ENCODE measurements around the gene HGD. TPM values are rescaled to one million over a fixed set of nuclear protein-coding genes. Genes with fewer than 3 reads are reported as not detected.
A peak's percentile ranks its signal among the peaks of the same experiment; 100 is the strongest.

The HGD gene
- total RNA-seq, 2 experiments from 2014 or later, result 0.19 TPM; not detected in 1

GRCh38 chr3:120596116-120596852 lies 85.8 kb downstream of the HGD start, which contains the start of gene NDUFB4:
NDUFB4 (plus strand) TSS chr3:120596336; CDS start chr3:120596360, 24 bp downstream.
- TSS peak; percentile 78 for BruUV-seq (replicated peaks)

DNA sequence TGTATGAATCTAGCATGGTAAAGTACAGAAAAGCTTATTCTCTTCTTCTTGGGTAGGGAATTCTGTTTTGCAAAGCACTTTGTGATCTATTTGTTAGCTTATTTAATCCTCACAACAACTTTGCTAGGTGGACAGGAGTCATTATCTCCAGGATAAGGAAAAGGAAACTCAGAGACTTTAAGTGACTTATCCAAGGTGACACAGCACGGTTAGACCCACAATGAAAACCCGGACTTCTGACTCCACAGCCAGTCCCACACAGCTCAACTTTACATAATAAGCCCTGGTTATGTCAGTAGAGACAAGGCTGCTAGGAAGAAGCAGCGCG lies 86.3 kb downstream of the HGD start:
- H3K4me3 ChIP-seq (ENCODE audit: low read depth, low read length, poor library complexity, severe bottlenecking), result peak overlapping the region; percentile 83
- H3K79me2 ChIP-seq (ENCODE audit: insufficient read depth, low read depth, low read length), result peaks cover 37% of the 10 kb centered on the region
- ChIA-PET CTCF (ENCODE audit: unreplicated experiment) (interaction anchor here (0.6 to 1.1 kb wide), 4 partner anchors 9 to 37 kb away, joined by 3 to 6 read pairs (median 4); no protein-coding TSS in a partner anchor), POLR2A (interaction anchor here (0.6 to 2.0 kb wide), 31 partner anchors 8 to 919 kb away, joined by 3 to 12 read pairs (median 4); partner anchors contain the start of genes COX17 and LRRC58)
- no peaks in the 10 kb centered on the region for H3K9me2 ChIP-seq (ENCODE audit: insufficient read depth, low read length)
- H3K9me3 ChIP-seq (ENCODE audit: low read length), result no peaks in the 10 kb centered on the region
- peak overlapping the region; percentile 93 for H2AFZ ChIP-seq (ENCODE audit: low read length)
- intact Hi-C loops (cut with micrococcal nuclease; ENCODE audit: unreplicated experiment), result loop anchor here (10.0 kb wide), 2 partner anchors 199 to 501 kb away; partner anchors contain the start of gene GSK3B
- no peak overlapping the region for H3K27ac ChIP-seq (ENCODE audit: low read depth, low read length, poor library complexity, severe bottlenecking)
- H3K36me3 ChIP-seq (ENCODE audit: insufficient read depth, low read length), result peaks cover 36% of the 10 kb centered on the region
- BruUV-seq (replicated peaks), result TSS peak; percentile 83
- DNase-seq (ENCODE audit: low spot score), result no peak
- H4K20me1 ChIP-seq (ENCODE audit: insufficient read depth, low read length), result peaks cover 7% of the 10 kb centered on the region; the same call in 1 of the 2 replicates
- peaks cover 16% of the 10 kb centered on the region for H3K4me1 ChIP-seq (ENCODE audit: insufficient read depth, low read length, poor library complexity, severe bottlenecking)
- H3K4me2 ChIP-seq (ENCODE audit: low read length), result peak overlapping the region; percentile 87
- TF ChIP-seq, protein P1, sequence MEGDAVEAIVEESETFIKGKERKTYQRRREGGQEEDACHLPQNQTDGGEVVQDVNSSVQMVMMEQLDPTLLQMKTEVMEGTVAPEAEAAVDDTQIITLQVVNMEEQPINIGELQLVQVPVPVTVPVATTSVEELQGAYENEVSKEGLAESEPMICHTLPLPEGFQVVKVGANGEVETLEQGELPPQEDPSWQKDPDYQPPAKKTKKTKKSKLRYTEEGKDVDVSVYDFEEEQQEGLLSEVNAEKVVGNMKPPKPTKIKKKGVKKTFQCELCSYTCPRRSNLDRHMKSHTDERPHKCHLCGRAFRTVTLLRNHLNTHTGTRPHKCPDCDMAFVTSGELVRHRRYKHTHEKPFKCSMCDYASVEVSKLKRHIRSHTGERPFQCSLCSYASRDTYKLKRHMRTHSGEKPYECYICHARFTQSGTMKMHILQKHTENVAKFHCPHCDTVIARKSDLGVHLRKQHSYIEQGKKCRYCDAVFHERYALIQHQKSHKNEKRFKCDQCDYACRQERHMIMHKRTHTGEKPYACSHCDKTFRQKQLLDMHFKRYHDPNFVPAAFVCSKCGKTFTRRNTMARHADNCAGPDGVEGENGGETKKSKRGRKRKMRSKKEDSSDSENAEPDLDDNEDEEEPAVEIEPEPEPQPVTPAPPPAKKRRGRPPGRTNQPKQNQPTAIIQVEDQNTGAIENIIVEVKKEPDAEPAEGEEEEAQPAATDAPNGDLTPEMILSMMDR (conservative IDR thresholded peaks at IDR 0.05; ENCODE audit: low read length), result no peak
- no peak for TF ChIP-seq EZH2phosphoT487 (IDR thresholded peaks at IDR 0.05; ENCODE audit: borderline replicate concordance, low read depth, low read length)

More at GRCh38 chr3:120596116-120596852, 85.8 kb downstream of the HGD start, which contains the start of gene NDUFB4:
- POLR2A ChIA-PET, result interaction anchor here (0.6 to 2.0 kb wide), 30 partner anchors 8 to 919 kb away, joined by 3 to 12 read pairs (median 4); partner anchors contain the start of genes COX17 and LRRC58
- no peaks in the 10 kb centered on the region for H3K9me3 ChIP-seq (ENCODE audit: low read length)
- peak within 1 kb of the TSS; percentile 93 for H2AFZ ChIP-seq (ENCODE audit: low read length)
- peak within 1 kb of the TSS; percentile 83 for H3K4me3 ChIP-seq (ENCODE audit: low read depth, low read length, poor library complexity, severe bottlenecking)
- H3K27ac ChIP-seq (ENCODE audit: low read depth, low read length, poor library complexity, severe bottlenecking), result peak within 1 kb of the TSS; percentile 61
- intact Hi-C loops (cut with micrococcal nuclease; ENCODE audit: unreplicated experiment), result loop anchor here (10.0 kb wide), 2 partner anchors 199 to 501 kb away; partner anchors contain the start of gene GSK3B
- TF ChIP-seq, protein P1 (conservative IDR thresholded peaks at IDR 0.05; ENCODE audit: low read length), result no peak
- no peak for TF ChIP-seq EZH2phosphoT487 (IDR thresholded peaks at IDR 0.05; ENCODE audit: borderline replicate concordance, low read depth, low read length)
- peak within 1 kb of the TSS; percentile 98 for H3K4me2 ChIP-seq (ENCODE audit: low read length)
- peaks cover 16% of the 10 kb centered on the region for H3K4me1 ChIP-seq (ENCODE audit: insufficient read depth, low read length, poor library complexity, severe bottlenecking)
- CTCF ChIA-PET (ENCODE audit: unreplicated experiment), result interaction anchor here (0.6 to 1.1 kb wide), 4 partner anchors 8 to 323 kb away, joined by 3 to 6 read pairs (median 4); no protein-coding TSS in a partner anchor
- H3K9me2 ChIP-seq (ENCODE audit: insufficient read depth, low read length), result no peaks in the 10 kb centered on the region
- DNase-seq (ENCODE audit: low spot score), result peak; percentile 99
- peaks cover 42% of the 10 kb centered on the region for H3K36me3 ChIP-seq (ENCODE audit: insufficient read depth, low read length)
- H3K79me2 ChIP-seq (ENCODE audit: insufficient read depth, low read depth, low read length), result peaks cover 37% of the 10 kb centered on the region
- peaks cover 7% of the 10 kb centered on the region; the same call in 1 of the 2 replicates for H4K20me1 ChIP-seq (ENCODE audit: insufficient read depth, low read length)
